GM18520 (cell line): ENCODE results near the gene DLG2.
"Not testable (repeated sequence)": the region's sequence is repeated elsewhere in the genome, so short reads cannot be mapped to it uniquely, and the experiment has no call there.

Source experiments
- ATAC-seq: cut with Tn5 transposase; IDR thresholded peaks from one replicate; pipeline ENCODE4 v1.9.1; 2021; ENCODE audit not compliant: unreplicated experiment

DLG2 gene

DNA sequence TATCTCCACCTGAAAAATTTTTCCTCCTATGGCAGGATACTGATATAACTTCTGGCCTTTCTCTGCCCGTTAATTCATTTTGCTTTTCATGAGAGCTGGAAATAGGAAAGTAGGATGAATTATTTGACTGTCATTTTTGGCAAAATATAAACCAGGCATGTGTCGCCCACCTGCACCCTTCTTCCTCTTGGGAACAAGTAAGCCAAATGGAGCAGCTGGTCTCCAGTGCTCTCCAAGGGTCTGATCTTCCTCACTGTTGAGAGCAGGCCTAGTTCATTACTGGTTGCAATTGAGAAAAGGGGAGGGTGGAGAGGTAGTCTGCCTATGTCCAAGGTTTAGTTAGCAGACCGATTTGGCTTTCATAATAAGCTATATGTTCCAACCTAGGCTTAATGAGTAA, 582.2 kb downstream of the DLG2 start:
- no peak for ATAC-seq

DNA sequence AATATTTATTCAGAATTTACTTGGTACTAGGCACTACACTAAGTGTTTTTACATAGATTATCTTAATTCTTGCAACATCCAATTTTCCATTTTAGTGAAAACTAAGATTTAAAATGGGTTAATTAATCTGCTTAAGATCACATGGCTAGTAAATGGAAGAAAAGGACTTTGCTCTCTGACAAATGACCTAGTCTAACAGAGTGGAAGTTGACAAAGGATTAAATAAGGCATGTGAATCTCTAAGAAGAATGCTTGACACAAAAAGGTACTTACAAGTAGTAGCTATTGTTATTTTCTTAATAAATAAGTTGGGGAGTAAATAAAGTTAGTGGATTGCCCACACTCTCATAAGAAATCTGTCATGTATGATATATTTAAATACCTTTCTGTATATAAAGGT, 584.8 kb downstream of the DLG2 start:
- ATAC-seq = no peak

DNA sequence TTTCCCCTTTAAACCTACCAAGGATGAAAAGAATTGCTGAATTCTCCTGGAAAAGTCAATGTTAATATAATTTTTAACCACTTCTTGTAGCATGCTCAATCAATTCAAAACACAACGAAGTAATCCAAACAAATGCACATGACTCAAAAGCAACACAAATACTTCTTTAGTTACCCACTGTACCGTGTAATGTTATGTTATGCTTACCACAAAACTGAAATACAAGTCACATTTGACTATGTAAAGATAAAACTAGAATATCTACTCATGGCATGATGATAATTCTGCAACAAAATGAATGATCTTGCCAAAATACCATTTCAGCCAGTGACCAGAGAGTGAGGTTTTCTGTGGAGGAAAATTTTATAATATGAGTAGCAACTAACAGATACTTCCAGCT, 587.0 kb downstream of the DLG2 start:
- no peak for ATAC-seq

DNA sequence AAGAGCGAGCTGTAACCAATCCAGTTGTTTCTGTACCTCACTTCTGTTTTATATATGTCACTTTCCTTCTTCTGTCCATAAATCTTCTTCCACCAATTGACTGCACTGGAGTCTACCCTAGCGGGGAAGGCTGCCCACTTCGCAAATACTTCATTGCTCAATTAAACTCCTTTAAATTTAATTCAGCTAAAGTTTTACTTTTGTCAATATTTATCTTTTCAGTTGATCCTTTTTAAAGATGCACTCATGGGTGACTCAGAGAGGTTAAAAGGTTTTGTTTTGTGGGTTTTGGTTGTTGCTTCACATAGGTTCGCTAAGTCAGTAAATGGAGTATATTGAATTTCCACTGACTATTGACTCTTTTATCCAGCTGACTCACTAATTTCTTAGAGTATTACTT, 597.2 kb downstream of the DLG2 start:
- ATAC-seq = no peak

DNA sequence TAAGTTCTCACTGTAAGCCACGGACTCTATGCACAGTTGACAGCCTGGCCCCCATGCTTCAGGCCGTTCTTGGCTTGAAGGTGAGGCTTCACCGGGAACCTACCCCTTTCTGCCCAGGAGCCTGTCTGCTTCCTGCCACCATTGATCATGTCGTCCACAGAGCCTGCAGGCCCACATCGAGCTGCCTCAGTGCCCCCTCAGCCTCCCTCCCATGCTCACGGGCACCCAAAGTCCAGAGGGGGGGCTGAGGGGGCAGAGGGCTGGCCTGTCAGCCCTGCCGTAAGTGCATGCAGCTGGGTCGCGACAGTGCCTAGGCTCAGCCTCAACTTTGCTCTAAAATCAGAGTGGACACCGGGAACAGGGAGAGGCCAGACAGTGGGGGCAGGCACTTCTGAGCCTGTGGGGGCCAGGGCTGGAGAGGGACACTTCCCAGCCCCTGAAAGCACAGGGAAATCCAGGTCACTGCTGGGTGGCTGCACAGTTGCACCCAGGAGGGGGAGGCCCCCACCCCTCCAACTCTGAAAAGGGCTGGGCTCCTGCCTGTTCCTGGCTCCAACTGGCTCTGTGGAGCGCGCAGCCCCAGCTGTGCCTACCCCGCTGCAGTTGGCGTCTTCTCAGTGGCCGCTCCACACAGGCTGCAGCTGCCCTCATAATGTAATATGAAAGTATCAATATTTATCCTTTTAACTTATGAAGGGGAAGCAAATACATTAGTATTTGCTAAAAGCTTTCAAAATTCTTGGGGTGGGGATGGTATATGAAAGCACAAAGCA, 598.6 kb downstream of the DLG2 start:
- no peak for ATAC-seq

DNA sequence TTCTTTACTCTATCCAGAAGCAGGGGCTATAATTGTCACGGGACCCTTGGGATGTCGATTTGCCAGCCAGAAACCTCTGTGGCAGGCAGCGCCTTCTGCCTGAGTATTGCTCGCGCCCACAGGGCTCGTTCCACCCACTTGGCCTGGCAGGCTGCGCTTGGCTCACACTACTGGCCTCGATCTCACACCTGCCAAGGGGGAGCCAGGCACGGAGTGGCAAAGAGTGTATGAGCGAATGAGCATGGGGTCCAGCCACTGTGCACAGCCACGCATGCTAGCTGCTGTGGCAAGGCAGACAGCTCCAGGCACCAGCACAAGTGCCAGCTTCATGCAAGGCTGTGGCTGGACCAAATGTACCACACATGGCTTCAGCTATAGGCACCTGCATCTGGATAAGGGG, 599.8 kb downstream of the DLG2 start:
- no peak for ATAC-seq

DNA sequence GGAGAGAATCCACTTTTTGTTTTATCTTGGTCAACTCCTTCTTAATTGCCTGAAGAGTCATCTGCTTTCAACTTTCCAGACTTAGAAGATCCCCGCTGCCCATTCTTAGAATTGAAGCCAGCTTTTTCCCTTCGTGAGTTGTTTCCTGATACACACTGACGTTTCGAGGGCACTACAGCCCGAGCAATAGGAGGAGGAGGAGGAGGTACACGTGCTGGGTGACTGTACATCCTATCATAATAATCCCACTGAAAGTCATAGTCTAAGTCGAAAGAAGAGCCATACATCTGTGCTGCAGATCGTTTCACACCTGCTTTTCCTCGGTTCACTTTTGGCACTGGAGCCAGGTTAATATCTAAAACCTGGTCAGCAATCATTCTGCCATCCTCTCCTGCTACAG, 606.1 kb downstream of the DLG2 start:
- no peak for ATAC-seq

DNA sequence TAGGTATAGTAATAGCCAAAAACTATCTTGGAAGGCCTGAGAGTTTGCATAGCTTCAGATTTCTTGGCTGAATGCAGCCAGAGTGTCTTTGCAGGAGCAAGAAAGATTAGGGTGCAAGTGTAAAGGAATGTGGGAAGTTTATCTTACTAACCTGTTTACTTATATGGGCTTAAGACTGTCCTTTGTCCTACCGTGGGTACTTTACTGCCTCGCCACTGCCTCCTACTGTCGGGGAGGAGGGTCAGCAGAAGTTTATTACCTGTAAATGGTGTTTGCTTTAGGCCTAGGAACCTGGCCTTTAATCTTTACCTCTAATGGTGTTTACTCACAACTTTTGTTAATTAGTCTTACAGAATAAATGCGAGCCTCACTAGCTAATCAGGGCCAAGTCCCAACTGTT, 633.8 kb downstream of the DLG2 start:
- ATAC-seq = no peak

DNA sequence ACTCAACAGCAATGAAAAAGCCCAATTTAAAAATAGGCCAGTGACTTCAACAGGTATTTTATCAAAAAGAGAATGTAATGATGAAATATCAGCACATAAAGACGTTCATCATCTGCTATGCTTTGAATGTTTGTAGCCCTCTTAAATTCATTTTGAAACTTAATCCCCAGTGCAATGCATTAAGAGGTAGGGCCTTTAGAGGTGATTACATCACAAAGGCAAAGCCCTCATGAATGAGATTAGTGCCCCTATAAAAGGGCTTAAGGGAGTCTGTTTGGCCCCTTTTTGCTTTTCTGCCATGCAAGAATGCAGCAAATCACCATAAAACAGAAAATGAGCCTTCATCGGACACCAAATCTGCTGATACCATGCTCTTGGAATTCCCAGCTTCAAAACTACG, 637.0 kb downstream of the DLG2 start:
- ATAC-seq = no peak

DNA sequence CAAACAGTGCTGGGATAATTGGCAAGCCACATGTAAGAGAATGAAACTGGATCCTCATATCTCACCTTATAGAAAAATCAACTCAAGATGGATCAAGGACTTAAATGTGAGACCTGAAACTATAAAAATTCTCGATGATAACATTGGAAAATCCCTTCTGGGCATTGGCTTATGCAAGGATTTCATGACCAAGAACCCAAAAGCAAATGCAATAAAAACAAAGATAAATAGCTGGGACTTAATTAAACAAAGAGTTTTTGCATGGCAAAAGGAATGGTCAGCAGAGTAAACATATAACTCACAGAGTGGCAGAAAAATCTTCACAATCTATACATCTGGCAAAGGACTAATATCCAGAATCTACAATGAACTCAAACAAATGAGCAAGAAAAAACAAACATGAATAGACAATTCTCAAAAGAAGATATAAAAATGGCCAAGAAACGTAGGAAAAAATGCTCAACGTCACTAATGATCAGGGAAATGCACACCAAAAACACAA, 639.4 kb downstream of the DLG2 start:
- ATAC-seq = not testable (repeated sequence)

DNA sequence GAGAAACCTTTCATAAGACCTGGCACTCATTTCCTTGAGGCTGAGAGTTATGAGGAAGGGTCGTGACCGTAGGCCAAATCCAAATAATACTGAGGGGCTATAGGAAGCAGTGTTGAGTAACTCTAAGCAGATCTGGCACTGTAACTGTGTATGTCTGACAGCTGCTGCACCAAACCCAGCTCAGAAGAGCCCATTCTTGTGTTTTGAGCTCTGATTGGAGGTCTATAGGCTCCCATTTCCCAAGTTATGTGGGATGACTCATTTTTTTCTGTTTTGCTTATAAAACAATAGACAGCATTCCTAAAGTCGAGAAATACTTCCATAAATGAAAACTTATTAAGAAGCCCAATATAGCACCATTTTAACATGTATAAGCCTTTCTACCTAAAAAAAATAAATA, 645.8 kb downstream of the DLG2 start:
- no peak for ATAC-seq

DNA sequence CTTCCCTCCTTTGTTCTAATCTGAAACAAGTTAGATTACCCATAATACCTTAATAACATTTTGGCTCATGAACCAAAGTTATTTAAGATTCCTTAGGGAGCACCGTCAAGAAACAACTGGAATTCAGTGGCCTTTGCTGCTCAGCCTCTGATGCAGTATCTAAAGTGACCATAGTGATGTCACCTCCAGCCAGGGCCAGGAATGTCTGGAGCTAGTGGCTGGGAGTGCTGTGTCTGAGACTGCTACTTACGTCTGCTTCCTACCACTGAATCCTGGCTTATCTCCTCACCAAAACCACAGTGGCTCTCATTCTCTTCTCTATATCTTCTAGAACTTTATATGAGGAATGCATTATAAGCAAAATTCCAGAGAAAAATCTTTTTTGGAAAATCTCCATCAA, 658.0 kb downstream of the DLG2 start:
- ATAC-seq = no peak

DNA sequence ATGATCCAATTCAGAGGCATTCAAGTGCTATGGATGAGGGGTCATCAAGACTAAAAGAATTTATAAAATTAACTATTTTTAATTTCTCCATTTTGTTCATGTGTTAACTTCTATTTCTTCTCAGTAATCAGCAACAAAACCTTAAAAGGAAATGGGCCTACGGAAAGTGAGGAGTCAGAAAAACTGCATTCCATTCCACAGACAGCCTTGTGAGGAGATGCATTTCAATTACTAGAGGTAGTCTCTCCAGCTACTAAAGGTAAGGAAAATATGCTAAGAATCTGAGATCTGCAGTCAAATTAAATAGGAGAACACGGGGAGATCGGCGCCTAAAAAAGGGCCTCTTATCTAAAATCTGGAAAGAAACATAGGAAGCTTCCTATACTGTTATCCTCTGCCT, 661.7 kb downstream of the DLG2 start:
- ATAC-seq = no peak

DNA sequence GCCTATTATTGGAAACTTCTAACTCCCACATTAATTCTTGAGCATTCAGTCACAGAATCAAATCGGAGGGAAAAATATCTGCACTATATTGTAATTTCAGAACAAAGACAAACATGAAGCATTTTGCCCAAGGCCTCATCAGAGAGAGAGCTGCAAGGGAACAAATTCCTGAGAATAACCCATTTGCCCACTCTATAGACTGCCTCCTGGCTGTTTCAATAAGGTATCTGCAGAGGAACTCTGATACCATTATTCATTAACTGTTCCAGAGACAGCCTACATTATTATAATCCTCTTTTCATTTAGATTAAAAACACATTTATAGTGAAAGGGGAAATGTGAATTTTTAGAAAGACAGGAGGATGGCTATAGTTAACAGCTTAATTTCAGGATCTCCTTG, 663.9 kb downstream of the DLG2 start:
- ATAC-seq = no peak

DNA sequence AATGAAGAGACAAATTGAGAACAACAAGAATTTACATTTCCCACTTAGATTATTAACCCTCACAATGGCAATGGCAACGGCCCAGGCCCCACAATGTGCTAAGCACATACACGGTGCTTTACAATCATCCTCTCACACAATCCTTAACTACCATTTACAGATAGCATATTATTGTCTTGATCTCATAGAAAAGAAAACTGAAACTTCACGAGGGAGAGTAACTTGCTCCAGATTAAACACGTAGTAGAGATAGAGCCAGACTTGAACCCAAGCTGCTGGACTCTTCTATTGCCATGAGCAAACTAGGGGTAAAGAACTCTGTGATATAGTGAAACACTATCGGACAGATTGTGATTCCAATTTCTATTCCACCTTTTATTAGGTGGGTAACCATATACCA, 665.1 kb downstream of the DLG2 start:
- no peak for ATAC-seq

DNA sequence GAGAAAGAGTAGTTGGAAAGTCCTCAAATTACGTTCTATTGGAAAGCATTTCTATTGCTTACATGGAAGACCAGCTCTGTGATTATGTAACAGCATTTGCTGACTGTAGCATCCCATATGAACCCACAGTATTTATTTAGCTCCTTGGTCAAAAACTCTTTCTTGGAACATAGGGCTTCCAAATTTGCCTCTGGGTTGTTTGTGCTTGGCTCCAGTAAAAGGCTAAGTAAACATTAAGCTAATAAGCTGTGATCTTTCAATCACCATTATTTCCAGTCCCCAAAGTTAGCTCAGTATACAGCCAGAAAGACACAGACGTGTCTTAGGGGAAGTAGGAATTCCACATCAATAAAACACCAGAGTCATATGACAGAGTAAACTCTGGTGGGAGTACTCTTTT, 668.8 kb downstream of the DLG2 start:
- no peak for ATAC-seq

DNA sequence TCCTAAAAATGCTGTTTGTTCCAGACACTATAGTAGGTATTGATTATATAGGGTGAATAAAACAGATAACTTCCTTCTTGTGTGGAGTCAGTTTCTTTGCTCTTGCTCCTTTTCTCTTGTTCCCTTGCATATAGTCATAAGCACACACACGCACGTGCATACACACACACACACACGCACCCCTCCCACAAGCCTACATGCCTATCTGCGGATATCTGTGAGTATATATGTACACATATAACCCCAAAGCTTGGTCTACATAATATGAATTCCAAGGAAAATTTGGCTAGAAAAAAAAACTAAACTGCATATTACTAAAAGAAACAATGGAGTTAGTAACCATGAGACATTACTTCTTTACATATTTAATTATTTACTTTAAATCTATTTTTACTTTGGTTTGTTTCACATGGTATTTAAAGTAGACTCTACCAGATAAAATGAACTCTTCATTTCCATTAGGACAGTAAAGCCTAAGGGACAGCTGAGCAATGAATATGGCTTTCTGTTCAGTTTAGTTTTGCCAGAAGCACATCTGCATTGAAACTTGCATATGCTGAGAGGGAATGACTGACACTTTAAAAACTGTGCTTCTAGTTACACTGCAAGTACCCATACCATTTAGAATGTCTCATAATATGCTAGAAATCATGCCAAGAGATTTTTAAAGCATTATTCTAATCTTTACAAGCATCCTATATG, 676.4 kb downstream of the DLG2 start:
- no peak for ATAC-seq

DNA sequence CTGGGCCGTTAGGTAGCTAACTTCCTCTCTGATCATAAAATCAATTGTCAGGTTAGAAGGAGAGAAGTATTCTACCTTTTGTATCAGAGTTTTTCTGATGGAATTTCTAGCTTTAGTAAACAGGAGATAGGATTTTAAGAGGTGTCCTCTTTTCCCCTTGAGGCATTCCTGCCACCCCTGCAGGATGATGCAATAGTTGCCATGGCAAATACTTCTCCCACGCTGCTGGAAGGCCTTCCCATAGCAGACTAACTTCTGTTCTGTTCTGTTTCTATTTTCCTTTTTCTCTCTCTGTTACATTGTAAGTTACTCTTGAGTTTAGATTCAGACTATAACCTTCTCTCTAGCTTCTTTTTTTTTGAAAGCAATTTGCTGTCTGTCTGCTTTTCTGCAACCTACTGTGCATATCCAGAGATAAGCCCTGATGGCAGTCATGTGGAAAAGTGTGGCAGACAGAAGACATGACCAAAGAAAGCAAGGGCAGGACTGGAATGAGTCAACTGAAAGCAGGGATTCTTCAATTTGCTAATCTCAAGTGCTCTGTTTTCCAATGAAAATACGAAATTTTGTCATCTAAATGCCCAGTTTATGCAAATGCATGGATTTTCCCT, 679.1 kb downstream of the DLG2 start:
- no peak for ATAC-seq

DNA sequence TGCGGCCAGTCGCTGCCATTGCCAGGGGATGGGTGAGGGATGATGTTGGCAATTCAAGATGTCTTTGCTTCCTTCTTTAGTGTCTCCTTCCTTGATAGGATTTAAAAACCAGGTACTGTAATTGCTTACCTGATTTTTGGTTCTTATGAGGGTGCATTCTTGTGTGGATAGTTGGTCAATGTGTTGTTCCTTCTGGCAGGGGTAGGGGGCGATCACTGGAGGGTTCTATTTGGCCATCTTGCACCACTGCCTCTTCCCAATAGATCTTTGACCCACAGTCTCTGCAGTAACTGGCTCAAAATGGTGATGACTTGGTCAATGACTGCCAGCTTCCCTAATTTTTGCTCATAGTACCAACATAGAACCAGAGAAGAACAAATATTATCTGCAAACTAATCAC, 680.1 kb downstream of the DLG2 start:
- no peak for ATAC-seq

DNA sequence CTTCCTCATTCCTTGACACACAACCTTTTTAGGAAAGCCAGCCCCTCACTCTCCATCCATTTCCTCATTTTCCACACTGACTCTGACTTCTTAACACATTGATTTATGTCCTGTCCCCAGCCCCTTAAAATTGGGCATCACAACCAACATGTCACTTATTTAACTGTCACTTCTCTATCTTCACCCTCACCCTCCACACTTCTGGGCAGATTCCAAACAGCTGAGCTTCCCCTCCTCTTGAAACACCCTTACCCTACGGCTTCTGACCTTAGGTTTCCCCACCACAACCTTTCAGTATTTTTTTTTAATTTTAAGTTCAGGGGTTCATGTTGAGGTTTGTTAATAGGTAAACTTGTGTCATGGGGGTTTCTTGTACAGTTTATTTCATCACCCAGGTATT, 696.3 kb downstream of the DLG2 start:
- no peak for ATAC-seq

DNA sequence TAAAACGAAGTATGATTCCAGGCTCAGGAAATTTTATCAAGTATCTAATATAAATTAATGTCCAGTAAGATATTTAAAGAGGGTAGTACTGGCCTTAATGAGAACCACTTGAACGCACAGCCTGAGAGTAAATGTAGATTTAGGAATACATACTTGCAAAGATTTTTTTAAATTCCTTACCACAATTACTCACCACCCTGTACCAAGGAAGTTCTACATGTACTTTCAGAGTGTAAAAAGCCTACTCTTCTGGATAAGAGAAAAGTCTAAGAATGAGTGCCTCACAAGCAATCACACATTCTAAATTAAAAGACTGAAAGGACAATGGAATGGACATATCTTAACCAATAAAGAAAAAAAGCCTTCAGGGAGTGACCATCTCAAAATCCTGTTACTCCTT, 697.4 kb downstream of the DLG2 start:
- ATAC-seq = no peak

DNA sequence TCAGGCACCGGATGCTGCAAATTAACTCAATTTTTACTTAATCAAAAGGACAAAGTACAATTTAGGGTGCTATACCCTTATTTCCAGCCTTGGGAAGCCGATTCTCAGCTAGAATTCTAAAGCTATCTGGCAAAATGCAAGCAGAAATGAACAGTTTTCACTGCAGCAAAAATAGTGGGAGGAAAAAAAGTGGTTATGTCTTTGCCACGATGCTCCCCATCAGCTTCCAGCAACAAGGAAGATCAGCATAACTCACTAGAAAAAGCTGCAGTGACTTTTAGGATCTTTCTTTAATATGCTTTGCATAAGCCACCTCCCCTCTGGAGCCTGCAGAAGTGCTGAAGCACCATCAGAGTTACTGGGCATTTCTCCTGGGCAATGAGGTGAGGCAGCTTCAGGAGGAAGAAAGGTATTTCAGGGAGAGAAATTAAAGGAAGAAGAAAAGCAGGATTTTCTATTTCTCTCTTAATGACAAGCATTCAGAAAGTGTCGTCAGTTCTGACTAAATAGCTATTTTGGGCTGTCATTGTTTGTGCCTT, 702.9 kb downstream of the DLG2 start:
- no peak for ATAC-seq
